GM12878 (cell line): Measurements from ENCODE around the gene FCGR2B. TPM values are rescaled to one million over a fixed set of nuclear protein-coding genes. Genes with fewer than 3 reads are reported as not detected.

Source experiments
- ASH2L ChIP-seq: fragments of 300-600, 200-600 bp; sonication (generic); IDR thresholded peaks from 2 replicates; pipeline ENCODE4 v1.6.1; 2017; ENCODE audit warnings: low read depth, mild to moderate bottlenecking, borderline replicate concordance
- BCL3 ChIP-seq: IDR thresholded peaks from 2 replicates; pipeline ENCODE4 v1.6.1; 2011; ENCODE audit warnings: borderline replicate concordance, low read depth, mild to moderate bottlenecking, moderate library complexity, low read length; ENCODE audit not compliant: insufficient read depth, poor library complexity, severe bottlenecking
- CEBPB ChIP-seq, 2 experiments: fragments of 150-350 bp in 1 of 2; IDR thresholded peaks; 2 replicates each; pipeline ENCODE4 v1.6.1; 2012 to 2014; ENCODE audit warnings: low read depth in 2 of 2, low read length in 2 of 2, borderline replicate concordance in 1 of 2, inconsistent platforms in 1 of 2
- CREB1 ChIP-seq: IDR thresholded peaks from 2 replicates; pipeline ENCODE4 v1.6.1; 2012; ENCODE audit warnings: low read depth, mild to moderate bottlenecking, inconsistent platforms
- GABPA ChIP-seq: IDR thresholded peaks from 2 replicates; pipeline ENCODE4 v1.6.1; 2014; ENCODE audit warnings: antibody characterized with exemption, low read depth, mild to moderate bottlenecking, inconsistent platforms
- HCFC1 ChIP-seq: fragments of 150-350 bp; IDR thresholded peaks from 2 replicates; pipeline ENCODE4 v1.6.1; 2014; ENCODE audit warnings: low read length
- KLF5 ChIP-seq: fragments of 450-650 bp; IDR thresholded peaks from 2 replicates; pipeline ENCODE4 v1.6.1; 2014; ENCODE audit warnings: mild to moderate bottlenecking; ENCODE audit not compliant: partially characterized antibody
- MXI1 ChIP-seq: fragments of 150-350 bp; IDR thresholded peaks from 2 replicates; pipeline ENCODE4 v1.6.1; 2011; ENCODE audit warnings: low read depth, mild to moderate bottlenecking, inconsistent platforms, low read length, improper control_type of control experiment
- NR2F1 ChIP-seq: fragments of 450-650 bp; conservative IDR thresholded peaks from 2 replicates; pipeline ENCODE4 v1.6.1; 2017; ENCODE audit warnings: mild to moderate bottlenecking
- POLR2AphosphoS2 ChIP-seq: IDR thresholded peaks from 2 replicates; pipeline ENCODE4 v1.6.1; 2011; ENCODE audit warnings: low read depth, mild to moderate bottlenecking, low read length, improper control_type of control experiment, moderate library complexity
- REST ChIP-seq: IDR thresholded peaks from 2 replicates; pipeline ENCODE4 v1.6.1; 2012; ENCODE audit warnings: mild to moderate bottlenecking, low read depth, low read length
- SPI1 ChIP-seq: IDR thresholded peaks from 2 replicates; pipeline ENCODE4 v1.6.1; 2011; ENCODE audit warnings: low read depth, mild to moderate bottlenecking, low read length, moderate library complexity, borderline replicate concordance; ENCODE audit not compliant: insufficient read depth
- TCF7 ChIP-seq: IDR thresholded peaks from 2 replicates; pipeline ENCODE4 v1.6.1; 2014; ENCODE audit warnings: antibody characterized with exemption, borderline replicate concordance
- polyA plus RNA-seq, 11 experiments: library from polyadenylated mRNA; depleted of rRNA in 4 of 11; unstranded in 6 of 11; stranded (reverse) in 5 of 11; fragments of >200 nt; fragmentation: Nextera tagmentation in 4 of 11; fragmentation: Illumina TruSeq in 1 of 11; extraction: Ambion mirVana in 4 of 11; extraction: Trizol in 1 of 11; gene quantifications; 1 replicate in 1 of 11; 2 replicates in 10 of 11; pipeline versions ENCODE4 v1.2.1 to v1.2.3, GENCODE V29; 2011 to 2016; ENCODE audit warnings: inconsistent platforms in 2 of 11, missing spikeins in 2 of 11, low read depth in 1 of 11
- total RNA-seq, 4 experiments: library from RNA; depleted of rRNA in 3 of 4; stranded (reverse); fragments of >200 nt in 3 of 4; fragmentation: Illumina TruSeq in 1 of 4; extraction: Trizol in 1 of 4; gene quantifications; 2 replicates each; pipeline versions ENCODE4 v1.2.1 to v1.2.3, GENCODE V29; 2013 to 2021
- TF ChIP-seq, protein P1 (sequence below): fragments of 450-650 bp; IDR thresholded peaks from 2 replicates; pipeline ENCODE4 v1.6.1; 2018; ENCODE audit warnings: mild to moderate bottlenecking, low read depth, moderate library complexity; ENCODE audit not compliant: partially characterized antibody
- TF ChIP-seq, protein P2 (sequence below): fragments of 450-650 bp; formaldehyde crosslinking; IDR thresholded peaks from 2 replicates; pipeline ENCODE4 v1.5.0; 2022; ENCODE audit warnings: mild to moderate bottlenecking, missing genetic modification characterization
- TF ChIP-seq, protein P3 (sequence below): fragments of 450-650 bp; IDR thresholded peaks from 2 replicates; pipeline ENCODE4 v1.6.1; 2014; ENCODE audit warnings: mild to moderate bottlenecking

Gene FCGR2B
- total and polyA plus RNA-seq, 10 of the 15 experiments (the other 5 are each of a cell fraction or from before 2014, with no cell fraction given) = 76.6 to 216 (median 108) TPM

- no peak for TF ChIP-seq NR2F1
- peak; percentile 55; the same call in 1 of the 2 replicates for TF ChIP-seq CREB1
- TF ChIP-seq HCFC1 = no peak
- no peak for TF ChIP-seq TCF7
- TF ChIP-seq MXI1 = peak; percentile 76
- no peak for TF ChIP-seq POLR2AphosphoS2
- TF ChIP-seq CEBPB (IDR thresholded peaks at IDR 0.05; ENCODE audit: borderline replicate concordance in 1 of 2, low read depth in 2 of 2, low read length in 2 of 2) = no peak
- TF ChIP-seq BCL3 = no peak
- TF ChIP-seq, protein P1, sequence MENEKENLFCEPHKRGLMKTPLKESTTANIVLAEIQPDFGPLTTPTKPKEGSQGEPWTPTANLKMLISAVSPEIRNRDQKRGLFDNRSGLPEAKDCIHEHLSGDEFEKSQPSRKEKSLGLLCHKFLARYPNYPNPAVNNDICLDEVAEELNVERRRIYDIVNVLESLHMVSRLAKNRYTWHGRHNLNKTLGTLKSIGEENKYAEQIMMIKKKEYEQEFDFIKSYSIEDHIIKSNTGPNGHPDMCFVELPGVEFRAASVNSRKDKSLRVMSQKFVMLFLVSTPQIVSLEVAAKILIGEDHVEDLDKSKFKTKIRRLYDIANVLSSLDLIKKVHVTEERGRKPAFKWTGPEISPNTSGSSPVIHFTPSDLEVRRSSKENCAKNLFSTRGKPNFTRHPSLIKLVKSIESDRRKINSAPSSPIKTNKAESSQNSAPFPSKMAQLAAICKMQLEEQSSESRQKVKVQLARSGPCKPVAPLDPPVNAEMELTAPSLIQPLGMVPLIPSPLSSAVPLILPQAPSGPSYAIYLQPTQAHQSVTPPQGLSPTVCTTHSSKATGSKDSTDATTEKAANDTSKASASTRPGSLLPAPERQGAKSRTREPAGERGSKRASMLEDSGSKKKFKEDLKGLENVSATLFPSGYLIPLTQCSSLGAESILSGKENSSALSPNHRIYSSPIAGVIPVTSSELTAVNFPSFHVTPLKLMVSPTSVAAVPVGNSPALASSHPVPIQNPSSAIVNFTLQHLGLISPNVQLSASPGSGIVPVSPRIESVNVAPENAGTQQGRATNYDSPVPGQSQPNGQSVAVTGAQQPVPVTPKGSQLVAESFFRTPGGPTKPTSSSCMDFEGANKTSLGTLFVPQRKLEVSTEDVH = no peak
- no peak for TF ChIP-seq REST
- TF ChIP-seq ASH2L = no peak
- no peak for TF ChIP-seq SPI1
- TF ChIP-seq GABPA = no peak
- TF ChIP-seq, protein P2, sequence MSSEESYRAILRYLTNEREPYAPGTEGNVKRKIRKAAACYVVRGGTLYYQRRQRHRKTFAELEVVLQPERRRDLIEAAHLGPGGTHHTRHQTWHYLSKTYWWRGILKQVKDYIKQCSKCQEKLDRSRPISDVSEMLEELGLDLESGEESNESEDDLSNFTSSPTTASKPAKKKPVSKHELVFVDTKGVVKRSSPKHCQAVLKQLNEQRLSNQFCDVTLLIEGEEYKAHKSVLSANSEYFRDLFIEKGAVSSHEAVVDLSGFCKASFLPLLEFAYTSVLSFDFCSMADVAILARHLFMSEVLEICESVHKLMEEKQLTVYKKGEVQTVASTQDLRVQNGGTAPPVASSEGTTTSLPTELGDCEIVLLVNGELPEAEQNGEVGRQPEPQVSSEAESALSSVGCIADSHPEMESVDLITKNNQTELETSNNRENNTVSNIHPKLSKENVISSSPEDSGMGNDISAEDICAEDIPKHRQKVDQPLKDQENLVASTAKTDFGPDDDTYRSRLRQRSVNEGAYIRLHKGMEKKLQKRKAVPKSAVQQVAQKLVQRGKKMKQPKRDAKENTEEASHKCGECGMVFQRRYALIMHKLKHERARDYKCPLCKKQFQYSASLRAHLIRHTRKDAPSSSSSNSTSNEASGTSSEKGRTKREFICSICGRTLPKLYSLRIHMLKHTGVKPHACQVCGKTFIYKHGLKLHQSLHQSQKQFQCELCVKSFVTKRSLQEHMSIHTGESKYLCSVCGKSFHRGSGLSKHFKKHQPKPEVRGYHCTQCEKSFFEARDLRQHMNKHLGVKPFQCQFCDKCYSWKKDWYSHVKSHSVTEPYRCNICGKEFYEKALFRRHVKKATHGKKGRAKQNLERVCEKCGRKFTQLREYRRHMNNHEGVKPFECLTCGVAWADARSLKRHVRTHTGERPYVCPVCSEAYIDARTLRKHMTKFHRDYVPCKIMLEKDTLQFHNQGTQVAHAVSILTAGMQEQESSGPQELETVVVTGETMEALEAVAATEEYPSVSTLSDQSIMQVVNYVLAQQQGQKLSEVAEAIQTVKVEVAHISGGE = no peak
- TF ChIP-seq, protein P3, sequence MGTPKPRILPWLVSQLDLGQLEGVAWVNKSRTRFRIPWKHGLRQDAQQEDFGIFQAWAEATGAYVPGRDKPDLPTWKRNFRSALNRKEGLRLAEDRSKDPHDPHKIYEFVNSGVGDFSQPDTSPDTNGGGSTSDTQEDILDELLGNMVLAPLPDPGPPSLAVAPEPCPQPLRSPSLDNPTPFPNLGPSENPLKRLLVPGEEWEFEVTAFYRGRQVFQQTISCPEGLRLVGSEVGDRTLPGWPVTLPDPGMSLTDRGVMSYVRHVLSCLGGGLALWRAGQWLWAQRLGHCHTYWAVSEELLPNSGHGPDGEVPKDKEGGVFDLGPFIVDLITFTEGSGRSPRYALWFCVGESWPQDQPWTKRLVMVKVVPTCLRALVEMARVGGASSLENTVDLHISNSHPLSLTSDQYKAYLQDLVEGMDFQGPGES = no peak
- no peak for TF ChIP-seq KLF5
These were observed 64.4 kb downstream of the FCGR2B start (continued) for GRCh38 chr1:161727256-161727924.
